ENCODE results near the gene CHST11.

- TF ChIP-seq CTCF (IDR thresholded peaks at IDR 0.05) (no peak), EP300 (IDR thresholded peaks at IDR 0.05) (no peak)
These were observed 253.1 kb downstream of the CHST11 start for GRCh38 chr12:104709692-104710435.

Data from ovary (tissue), 3 donors.